Muscle of back (tissue), 13 donors: ENCODE data around the gene SPATA2. TPM values are rescaled to one million over a fixed set of nuclear protein-coding genes. Genes with fewer than 3 reads are reported as not detected.
"Not testable (repeated sequence)": the region's sequence is repeated elsewhere in the genome, so short reads cannot be mapped to it uniquely, and the experiment has no call there.

ENCODE experiments used
- DNase-seq, 3 donors: peaks; one replicate each; pipeline versions ENCODE4 v3.0.0 to v3.0.0-alpha.2; 2013
- long read RNA-seq, 9 donors: transcript quantifications; one replicate each; lab custom pipeline, GENCODE V29; 2026
- polyA plus RNA-seq, 10 donors: library from polyadenylated mRNA; unstranded; fragments of 120-200 nt; gene quantifications; one replicate each; pipeline ENCODE4 v1.2.1, GENCODE V29; 2013; ENCODE audit not compliant: insufficient read length in 10 of 10

SPATA2 gene, protein sequence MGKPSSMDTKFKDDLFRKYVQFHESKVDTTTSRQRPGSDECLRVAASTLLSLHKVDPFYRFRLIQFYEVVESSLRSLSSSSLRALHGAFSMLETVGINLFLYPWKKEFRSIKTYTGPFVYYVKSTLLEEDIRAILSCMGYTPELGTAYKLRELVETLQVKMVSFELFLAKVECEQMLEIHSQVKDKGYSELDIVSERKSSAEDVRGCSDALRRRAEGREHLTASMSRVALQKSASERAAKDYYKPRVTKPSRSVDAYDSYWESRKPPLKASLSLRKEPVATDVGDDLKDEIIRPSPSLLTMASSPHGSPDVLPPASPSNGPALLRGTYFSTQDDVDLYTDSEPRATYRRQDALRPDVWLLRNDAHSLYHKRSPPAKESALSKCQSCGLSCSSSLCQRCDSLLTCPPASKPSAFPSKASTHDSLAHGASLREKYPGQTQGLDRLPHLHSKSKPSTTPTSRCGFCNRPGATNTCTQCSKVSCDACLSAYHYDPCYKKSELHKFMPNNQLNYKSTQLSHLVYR
- 1 to 10 TPM; 4.7 to 6.7 (median 5.4) TPM for polyA plus RNA-seq
- long read RNA-seq, donor 1, full-length matches to known transcripts, result 2 of 2 reads
- long read RNA-seq, donor 1, partial matches to known transcripts, result 0 of 2 reads
- long read RNA-seq, donor 1, other reads (novel, unspliced or antisense), result 0 of 2 reads
- long read RNA-seq, donor 2, full-length matches to known transcripts, result 3 of 3 reads
- long read RNA-seq, donor 2, partial matches to known transcripts, result 0 of 3 reads
- long read RNA-seq, donor 2, other reads (novel, unspliced or antisense), result 0 of 3 reads
- long read RNA-seq, donor 3, result 0 reads
- long read RNA-seq, donor 4, full-length matches to known transcripts, result 2 of 2 reads
- long read RNA-seq, donor 4, partial matches to known transcripts, result 0 of 2 reads
- long read RNA-seq, donor 4, other reads (novel, unspliced or antisense), result 0 of 2 reads
- long read RNA-seq, donor 5, full-length matches to known transcripts, result 1 of 6 reads
- long read RNA-seq, donor 5, partial matches to known transcripts, result 5 of 6 reads
- long read RNA-seq, donor 5, other reads (novel, unspliced or antisense), result 0 of 6 reads
- long read RNA-seq, donor 6, full-length matches to known transcripts, result 3 of 3 reads
- long read RNA-seq, donor 6, partial matches to known transcripts, result 0 of 3 reads
- long read RNA-seq, donor 6, other reads (novel, unspliced or antisense), result 0 of 3 reads
- long read RNA-seq, donor 7, full-length matches to known transcripts, result 3 of 72 reads
- long read RNA-seq, donor 7, partial matches to known transcripts, result 61 of 72 reads
- long read RNA-seq, donor 7, other reads (novel, unspliced or antisense), result 8 of 72 reads
- long read RNA-seq, donor 8, full-length matches to known transcripts, result 4 of 4 reads
- long read RNA-seq, donor 8, partial matches to known transcripts, result 0 of 4 reads
- long read RNA-seq, donor 8, other reads (novel, unspliced or antisense), result 0 of 4 reads
- long read RNA-seq, donor 9, result 0 reads

DNA sequence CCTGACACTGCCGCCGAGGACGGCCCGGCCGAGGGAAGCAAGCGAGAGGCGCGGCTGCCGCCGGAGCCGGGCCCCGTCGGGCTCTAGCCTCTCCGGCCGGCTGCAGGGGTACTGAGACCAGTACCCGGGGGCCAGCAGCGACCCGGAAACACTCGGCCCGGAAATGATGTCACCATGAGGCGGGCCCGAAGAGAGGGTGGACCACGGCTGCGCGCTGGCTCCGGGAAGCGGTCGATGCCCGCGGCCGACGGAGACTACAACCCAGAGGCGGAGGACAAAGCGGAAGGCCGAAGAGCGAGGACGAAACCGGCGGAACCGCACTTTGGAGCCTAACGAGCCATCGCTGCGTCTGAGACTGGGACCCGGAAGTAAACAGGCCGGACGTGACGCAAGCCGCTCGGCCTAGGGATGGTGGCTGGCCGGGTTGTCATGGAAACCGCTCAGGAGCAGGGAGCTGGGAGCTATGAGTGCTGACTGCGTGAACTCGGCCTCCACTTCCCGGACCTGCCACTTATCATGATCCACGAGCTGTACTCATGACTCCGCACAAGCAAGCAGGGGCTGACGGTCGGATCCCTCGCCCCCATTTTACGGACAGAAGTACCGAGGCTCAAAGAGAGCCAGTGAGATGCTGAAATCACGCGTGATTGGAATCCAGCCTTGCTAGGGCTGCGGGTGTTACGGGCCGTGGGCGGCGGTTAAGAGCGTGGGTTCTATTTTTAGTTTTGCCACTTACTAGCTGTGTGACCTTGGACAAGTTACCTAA is at the start of gene SPATA2:
Gene SPATA2, minus strand, starts transcription at position 150 of the 766 bp plus-strand sequence. CDS start 7,039 bp downstream, outside the sequence.
- peak; percentile 93 to 98 (median 94) for DNase-seq

DNA sequence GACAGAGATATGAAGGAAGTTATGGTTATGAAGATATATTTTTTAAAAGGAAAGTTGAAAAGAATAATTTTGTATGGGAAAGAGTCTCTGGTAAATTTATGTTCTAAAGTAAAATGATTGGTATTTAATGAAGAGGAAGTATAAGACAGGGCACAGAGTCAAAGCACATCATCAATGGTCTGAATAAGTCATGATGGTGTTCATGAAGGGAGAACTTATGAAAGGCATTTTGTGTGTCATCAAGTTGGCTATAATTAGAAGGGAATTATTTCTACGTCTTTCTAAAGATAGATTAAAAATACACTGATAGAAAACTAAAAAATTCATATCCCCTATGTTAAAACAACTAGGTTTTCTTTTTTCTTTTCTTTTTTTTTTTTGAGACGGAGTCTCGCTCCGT is 46.1 kb upstream of the SPATA2 start:
- no peak for DNase-seq

DNA sequence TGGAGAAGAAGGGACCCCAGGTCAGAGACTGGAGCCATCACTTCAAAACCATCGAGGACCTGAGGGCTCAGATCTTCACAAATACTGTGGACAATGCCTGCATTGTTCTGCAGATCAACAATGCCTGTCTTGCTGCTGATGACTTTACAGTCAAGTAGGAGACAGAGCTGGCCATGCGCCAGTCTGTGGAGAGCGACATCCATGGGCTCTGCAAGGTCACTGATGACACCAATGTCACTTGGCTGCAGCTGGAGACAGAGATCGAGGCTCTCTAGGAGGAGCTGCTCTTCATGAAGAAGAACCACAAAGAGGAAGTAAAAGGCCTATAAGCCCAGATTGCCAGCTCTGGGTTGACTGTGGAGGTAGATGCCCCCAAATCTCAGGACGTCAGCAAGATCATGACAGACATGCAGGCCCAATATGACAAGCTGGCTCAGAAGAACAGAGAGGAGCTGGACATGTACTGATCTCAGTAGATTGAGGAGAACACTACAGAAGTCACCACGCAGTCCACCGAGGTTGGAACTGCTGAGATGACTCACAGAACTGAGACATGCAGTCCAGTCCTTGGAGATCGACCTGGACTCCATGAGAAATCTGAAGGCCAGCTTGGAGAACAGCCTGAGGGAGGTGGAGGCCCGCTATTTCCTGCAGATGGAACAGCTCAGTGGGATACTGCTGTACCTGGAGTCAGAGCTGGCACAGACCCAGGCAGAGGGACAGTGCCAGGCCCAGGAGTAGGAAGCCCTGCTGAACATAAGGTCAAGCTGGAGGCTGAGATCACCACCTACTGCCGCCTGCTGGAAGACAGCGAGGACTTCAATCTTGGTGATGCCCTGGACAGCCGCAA is 42.0 kb upstream of the SPATA2 start:
- not testable (repeated sequence) for DNase-seq

DNA sequence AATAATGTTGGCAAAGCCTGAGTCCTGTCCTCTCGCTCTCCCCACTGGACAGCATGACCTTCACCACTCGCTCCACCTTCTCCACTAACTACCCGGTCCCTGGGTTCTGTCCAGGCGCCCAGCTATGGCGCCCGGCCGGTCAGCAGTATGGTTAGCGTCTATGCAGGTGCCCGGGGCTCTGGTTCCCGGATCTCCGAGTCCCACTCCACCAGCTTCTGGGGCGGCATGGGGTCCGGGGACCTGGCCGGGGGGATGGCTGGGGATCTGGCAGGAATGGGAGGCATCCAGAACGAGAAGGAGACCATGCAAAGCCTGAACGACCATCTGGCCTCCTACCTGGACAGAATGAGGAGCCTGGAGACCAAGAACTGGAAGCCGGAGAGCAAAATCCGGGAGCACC is 41.4 kb upstream of the SPATA2 start:
- no peak for DNase-seq

DNA sequence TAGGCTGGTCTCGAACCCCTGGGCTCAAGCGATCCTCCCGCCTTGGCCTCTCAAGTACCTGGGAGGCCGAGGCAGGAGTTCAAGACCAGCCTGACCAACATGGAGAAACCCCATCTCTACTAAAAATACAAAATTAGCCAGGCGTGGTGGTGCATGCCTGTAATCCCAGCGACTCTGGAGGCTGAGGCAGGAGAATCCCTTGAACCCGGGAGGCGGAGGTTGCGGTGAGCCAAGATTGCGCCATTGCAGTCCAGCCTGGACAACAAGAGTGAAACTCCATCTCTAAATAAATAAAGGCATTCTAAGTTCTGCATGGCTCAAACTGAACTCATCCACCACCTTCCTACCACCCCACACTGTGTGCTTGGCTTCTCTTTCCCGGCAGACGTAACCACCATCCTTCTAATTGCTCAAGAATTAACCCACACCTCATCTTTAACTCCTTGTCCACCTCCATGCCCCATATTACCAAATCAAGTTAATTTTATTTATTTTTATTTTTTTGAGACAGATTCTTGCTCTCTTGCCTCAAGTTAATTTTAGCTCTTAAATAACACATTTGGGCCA is 40.6 kb upstream of the SPATA2 start:
- DNase-seq, result not testable (repeated sequence)

DNA sequence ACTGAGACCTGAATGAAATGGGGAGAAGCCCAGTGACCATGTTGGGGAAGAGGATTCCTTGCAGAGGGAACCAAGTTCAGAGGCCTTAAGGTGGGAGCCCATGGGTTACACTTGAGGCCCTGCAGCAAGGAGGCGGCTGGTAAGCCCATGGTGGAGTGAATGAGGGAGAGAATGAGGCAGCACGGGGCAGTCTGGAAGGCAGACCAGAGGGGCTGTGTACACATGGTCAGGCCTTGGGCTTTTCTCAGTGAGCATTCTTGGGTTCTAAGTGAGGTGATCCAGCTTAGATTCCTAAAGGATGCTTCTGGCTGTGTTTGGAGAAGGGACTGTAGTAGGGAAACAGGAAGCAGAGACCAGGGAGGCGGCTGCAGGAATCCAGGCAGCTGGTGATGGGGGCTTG is 39.8 kb upstream of the SPATA2 start:
- DNase-seq, result no peak

DNA sequence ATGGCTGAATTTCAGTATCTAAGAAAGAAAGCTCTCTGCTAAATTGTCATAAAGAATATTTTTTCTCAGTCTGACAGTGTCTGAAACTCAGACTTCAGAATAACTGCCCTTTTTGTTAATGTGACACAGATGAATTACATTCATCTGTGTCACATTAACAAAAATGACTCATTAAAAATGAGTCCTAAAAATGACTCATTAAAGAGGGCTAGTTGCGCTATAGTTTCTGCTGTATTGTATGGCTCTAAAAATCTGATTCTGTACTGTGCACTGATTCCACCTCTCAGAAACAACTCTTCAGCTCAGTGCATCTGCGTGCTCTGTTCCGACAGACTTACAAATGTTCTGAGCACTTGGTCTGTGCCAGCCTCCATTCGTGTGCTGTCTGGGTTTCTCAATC is 35.8 kb upstream of the SPATA2 start:
- DNase-seq, result peak in 1 of 3 donors; percentile 47

DNA sequence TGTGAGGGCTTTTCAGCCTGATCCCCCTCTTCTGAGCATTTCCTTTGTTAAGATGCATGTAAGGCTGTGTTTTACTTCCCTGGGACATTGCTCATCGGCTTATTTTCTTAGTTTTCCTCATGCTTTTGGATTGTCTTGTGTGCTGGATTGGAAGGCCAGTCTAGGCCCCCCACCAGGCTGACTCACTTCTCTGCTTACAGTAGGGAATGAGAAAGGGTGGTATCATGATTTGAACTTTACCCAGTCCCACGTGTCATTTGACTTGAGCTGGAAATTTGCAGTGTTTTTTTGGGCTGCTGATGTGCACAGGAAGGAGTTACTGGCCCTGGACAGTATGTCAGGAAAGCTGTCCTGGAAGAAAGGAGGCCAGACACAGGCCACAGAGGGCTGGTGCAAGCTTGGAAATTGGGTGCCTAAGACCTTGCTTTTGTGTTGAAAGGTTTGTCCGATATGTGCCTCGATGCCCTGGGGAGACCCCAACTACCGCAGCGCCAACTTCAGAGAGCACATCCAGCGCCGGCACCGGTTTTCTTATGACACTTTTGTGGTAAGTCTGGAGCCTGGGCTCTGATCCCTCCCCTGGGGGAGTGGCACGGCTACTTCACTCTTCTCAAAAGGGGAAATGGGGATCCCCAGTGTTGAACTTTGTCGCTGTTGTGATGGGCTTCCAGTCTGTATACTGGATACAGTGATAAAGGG is 33.6 kb upstream of the SPATA2 start:
- peak in 1 of 3 donors; percentile 88 for DNase-seq

DNA sequence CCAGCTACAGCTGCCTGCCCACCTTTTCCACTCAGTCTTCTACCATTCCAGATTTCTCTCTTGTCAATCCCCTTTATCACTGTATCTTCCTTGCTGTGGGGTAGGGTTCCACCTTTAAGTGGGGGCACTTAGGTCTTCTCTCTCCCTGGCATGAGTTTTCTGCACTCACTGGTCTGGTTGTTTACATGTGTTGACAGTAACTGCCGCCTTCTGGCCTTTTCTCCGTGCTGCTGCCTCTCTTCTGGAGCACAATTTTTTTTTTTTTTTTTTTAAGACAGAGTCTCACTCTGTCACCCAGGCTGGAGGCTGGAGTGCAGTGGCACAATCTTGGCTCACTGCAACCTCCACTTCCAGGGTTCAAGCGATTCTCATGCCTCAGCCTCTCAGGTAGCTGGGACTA is 32.8 kb upstream of the SPATA2 start:
- no peak for DNase-seq

DNA sequence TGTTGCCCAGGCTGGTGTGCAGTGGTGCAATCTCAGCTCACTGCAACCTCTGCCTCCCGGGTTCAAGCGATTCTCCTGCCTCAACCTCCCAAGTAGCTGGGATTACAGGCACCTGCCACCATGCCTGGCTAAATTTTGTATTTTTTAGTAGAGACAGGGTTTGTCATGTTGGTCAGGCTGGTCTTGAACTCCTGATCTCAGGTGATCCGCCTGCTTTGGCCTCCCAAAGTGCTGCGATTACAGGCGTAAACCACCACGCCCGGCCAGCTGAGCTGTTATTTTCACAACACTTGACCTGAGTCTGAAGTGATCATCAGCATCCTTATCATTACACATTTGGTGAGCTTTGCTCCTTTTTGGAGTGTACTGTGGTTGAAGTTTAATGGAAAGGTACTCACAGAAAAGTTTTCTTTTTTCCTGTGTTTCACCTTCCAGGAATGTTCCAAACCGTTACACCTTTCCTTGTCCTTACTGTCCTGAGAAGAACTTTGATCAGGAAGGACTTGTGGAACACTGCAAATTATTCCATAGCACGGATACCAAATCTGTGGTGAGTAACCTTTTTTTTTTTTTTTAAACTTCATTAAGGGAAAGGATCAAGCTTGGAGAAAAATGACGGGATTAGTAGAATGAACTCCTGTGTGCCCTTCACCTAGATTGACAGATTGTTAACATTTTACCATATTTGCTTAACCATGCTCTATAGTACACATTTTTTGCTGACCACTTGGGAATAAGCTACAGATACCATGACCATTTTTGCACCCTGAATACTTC is 30.6 kb upstream of the SPATA2 start:
- no peak for DNase-seq

DNA sequence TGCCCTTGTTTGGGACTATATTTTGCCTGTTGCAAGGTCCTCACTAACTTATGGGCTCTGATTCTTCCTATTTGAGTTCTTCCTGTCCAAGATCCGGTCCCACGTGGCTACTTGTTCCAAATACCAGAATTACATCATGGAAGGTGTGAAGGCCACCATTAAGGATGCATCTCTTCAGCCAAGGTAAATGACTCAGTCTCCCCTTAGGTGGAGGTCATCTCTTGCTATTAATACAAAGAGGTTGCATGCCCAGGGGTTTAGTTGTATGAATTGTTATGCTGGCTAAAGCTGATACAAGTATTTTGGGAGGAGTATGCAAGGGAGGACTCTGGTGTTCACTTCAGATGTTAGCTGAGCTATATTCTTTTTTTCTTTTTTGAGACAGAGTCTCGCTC is 30.0 kb upstream of the SPATA2 start:
- no peak for DNase-seq

DNA sequence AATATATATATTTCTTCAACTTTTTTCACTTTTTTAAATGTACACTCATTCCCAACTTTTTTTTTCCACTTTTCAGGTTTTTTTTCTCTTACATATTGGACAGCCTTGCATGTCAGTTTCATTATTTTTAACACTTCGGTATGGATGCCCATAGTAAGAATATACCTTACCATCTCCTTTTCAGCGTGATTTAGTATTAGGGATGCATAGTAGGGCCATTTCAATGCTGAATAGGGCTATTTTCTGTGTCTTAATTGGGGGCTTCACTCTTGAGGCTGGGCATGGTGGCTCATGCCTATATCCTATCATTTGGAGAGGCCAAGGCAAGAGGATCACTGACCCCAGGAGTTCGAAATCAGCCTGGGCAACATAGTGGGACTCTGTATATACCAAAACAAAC is 27.6 kb upstream of the SPATA2 start:
- no peak for DNase-seq

DNA sequence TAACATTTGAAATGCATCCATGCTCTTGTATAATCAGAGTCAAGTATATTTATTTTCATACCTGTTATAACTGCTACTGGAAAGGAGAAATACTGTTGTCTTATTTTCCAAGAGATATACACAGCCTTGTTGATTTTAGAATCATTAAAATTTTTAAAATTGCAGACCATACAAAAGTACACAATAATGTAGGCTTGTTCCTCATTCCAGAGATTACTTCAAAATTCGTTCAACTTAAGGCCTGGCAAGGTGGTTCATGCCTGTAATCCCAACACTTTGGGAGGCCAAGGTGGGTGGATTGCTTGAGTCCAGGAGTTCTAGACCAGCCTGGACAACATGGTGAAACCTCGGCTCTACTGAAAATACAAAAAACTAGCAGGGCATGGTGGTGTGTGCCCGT is 27.0 kb upstream of the SPATA2 start:
- DNase-seq, result no peak

DNA sequence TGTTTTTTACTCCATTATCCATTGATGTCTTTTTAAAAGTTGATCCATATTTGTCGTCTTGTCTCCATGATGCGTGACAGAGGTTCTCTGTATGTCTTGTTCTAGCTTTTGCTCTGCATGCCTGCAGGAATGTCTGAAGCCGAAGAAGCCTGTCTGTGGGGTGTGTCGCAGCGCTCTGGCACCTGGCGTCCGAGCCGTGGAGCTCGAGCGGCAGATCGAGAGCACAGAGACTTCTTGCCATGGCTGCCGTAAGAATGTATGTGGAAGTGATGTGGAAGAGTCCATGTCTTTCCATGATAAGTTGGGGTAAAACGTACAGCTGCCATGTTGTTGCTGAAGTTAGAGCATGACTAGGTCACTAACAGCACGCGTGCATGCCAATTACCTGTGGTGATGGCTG is 26.1 kb upstream of the SPATA2 start:
- no peak for DNase-seq

DNA sequence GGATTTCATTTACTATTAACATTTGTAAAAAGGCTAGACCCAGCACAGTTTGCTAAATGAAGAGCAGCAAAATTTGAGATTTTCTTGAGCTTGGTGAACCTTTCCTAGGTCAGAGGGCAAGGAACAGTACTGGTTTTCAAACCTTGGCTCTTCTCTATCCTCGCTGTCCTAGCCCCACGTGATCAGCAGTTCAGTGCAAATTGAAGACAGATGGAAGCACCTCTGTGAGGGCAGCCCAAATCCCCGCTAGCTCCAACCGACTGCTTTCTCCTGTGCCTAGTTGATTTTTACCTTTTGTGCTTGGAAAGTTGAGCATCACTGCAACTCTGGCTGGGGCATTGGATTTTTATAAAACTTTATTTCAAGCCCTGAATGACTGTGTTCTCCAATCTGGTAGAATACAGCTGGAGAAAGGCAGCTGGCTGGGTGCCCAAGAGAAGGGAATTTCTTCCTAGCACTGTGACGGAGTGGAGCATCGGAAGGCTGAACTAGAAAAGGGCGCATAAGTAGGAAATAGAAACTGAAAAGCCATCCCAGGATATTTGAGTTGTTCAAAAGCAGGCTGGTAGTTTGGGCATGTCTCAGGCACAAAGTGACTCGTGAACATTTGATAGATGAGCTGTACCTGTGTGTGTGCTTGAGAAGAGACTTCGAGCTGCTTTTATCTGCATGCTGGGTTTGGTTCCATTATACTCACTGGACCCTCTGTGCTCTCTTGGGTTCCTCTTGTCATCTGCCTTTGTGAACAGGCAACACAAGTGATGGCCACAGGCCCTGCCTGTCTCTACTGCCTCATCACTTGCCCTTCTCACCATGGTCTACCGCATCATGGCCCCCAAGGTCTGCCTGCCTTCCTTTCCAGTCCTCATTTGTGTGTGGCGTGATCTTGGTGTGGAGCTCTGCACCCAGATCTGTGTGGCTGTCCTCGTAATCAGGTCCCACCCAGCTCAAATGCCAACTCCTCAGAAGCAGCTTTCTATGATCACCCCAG is 23.1 kb upstream of the SPATA2 start:
- peak; percentile 62 to 84 (median 80) for DNase-seq
